SK-N-SH (cell line): ENCODE data around the gene POTEB3.
"Not testable (repeated sequence)": the region's sequence is repeated elsewhere in the genome, so short reads cannot be mapped to it uniquely, and the experiment has no call there.

Source experiments
- TF ChIP-seq, protein P1 (sequence below): fragments of 200-600 bp; sonication (generic); IDR thresholded peaks from 2 replicates; pipeline ENCODE4 v1.6.1; 2017; ENCODE audit warnings: antibody characterized with exemption, mild to moderate bottlenecking, moderate library complexity
- TF ChIP-seq, protein P2 (sequence below): IDR thresholded peaks from 2 replicates; pipeline ENCODE4 v1.4.0; 2012; ENCODE audit warnings: low read depth

DNA sequence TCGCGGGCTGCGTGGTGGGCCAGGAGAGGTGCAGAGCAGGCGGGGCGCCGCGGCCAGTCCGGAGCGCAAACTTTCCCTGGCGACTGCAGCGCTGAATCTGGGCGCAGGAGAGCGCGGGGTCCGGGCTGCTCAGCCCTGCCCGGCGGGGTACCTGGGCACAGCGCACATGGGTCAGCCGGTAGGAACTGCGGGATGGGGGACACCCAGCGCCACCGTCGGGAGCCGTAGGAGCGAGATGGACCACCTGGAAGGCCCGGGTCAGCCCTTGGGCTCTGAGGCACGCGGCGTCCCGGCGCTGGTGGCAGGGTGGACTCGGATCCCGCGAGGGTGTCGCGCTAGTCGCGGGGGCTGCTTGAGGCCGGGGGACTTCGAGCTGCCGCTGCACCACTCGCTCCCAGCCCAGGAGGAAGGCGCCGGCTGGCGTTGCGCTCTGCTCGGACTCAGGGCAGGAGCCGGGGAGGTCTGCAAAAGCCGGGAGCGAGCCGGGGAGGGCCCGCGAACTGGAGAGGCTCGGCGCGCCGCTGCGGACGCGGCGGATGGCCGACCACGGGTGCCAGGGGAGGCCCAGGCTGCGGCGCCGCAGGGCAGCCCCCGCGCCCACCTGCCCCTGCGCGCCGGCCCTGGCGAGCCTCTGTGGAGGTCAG, 11.7 kb upstream of the POTEB3 start:
- TF ChIP-seq, protein P1, sequence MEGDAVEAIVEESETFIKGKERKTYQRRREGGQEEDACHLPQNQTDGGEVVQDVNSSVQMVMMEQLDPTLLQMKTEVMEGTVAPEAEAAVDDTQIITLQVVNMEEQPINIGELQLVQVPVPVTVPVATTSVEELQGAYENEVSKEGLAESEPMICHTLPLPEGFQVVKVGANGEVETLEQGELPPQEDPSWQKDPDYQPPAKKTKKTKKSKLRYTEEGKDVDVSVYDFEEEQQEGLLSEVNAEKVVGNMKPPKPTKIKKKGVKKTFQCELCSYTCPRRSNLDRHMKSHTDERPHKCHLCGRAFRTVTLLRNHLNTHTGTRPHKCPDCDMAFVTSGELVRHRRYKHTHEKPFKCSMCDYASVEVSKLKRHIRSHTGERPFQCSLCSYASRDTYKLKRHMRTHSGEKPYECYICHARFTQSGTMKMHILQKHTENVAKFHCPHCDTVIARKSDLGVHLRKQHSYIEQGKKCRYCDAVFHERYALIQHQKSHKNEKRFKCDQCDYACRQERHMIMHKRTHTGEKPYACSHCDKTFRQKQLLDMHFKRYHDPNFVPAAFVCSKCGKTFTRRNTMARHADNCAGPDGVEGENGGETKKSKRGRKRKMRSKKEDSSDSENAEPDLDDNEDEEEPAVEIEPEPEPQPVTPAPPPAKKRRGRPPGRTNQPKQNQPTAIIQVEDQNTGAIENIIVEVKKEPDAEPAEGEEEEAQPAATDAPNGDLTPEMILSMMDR = not testable (repeated sequence)
- TF ChIP-seq, protein P2, sequence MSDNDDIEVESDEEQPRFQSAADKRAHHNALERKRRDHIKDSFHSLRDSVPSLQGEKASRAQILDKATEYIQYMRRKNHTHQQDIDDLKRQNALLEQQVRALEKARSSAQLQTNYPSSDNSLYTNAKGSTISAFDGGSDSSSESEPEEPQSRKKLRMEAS = not testable (repeated sequence)
